Bronchus fibroblast of lung (primary cell): ENCODE results near the gene CD200. TPM values are rescaled to one million over a fixed set of nuclear protein-coding genes. Genes with fewer than 3 reads are reported as not detected.

Experiments used
- total RNA-seq: library from RNA; depleted of rRNA; stranded (reverse); fragments of >200 nt; gene quantifications from 2 replicates; pipeline ENCODE4 v1.2.3, GENCODE V29; 2015

CD200 gene, protein sequence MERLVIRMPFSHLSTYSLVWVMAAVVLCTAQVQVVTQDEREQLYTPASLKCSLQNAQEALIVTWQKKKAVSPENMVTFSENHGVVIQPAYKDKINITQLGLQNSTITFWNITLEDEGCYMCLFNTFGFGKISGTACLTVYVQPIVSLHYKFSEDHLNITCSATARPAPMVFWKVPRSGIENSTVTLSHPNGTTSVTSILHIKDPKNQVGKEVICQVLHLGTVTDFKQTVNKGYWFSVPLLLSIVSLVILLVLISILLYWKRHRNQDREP
- 3.0 and 5.0 TPM in 2 replicates for total RNA-seq

DNA sequence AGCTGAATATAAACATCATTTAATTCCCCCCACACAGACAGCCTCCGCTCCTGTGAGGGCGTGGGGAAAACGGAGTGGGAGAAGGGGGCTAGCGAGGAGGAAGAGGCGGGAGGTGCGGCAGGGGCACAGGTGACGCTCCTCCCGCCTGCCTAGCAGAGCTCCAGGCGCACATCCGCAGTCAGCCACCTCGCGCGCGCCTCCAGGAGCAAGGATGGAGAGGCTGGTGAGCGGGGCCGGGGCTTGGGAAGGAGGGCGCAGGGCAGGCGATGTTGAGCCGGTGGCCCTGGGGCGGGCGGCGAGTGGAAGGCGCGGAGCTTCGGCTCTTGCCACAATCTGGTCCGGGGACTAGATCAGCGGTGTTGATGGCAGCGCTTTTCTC, at the start of gene CD200:
CD200 (plus strand) TSS at position 155 of the 379 bp plus-strand sequence; CDS start at position 212, 57 bp downstream.

DNA sequence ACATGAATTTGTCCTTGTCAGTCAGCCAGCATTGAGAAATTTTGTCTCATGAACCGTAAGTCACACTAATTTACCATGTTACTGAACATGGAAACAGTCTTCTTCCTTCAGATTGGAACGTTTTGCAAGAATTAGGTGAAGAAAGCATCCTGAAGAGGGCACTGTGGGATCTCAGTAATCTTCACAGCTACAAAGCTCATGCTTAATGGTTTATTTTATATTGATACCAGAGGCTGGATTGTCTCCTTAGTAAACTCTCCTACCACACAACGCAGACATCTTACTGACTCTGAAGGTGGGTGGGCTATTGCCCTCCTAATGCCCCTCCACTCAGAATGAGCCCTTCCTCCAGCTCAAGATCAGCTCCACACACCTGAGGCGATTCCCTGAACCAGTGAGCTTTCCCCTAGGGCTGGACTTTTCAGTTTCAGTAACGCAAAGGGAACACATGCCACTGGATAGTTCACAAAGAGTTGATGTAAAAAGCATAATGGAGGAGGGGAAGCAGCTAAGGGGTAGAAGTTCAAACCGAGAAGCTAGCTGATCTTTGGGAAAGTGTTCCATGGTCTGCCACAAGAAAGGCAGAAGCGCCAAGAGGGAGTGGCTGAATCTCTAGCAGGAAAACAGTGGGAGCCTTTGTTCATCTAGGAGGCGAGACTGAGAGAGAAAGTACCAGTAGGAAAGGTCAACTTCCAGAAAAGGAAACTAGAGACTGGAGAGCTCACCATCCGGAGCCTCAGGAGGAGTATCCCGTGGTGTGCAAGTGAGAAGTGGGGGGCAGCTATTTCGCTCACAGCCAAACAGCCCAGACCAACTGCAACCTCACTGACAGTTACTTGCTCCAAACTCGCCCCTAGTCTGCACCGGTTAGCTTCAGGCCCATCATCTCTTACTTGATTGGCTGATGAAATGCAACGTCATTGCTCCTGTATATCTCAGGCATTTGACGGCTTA, 39.3 kb upstream of the CD200 start, which contains the start of gene SLC9C1:
SLC9C1 (minus strand) TSS at position 849 of the 954 bp plus-strand sequence. CDS start 7,425 bp downstream, outside the sequence.

Other genes with a start within 250 kb of the CD200 start
- 1.6 and 2.5 TPM in 2 replicates for gene C3orf52, start 246.8 kb upstream of the CD200 start, total RNA-seq
- not detected in 2 replicates for gene GCSAM, start 199.9 kb upstream of the CD200 start, total RNA-seq
- gene SLC9C1, start 38.9 kb upstream of the CD200 start, total RNA-seq = under 0.01 TPM in 1 of 2 replicates, not detected in the other
- not detected in 2 replicates for gene BTLA, start 166.3 kb downstream of the CD200 start, total RNA-seq
- gene ATG3, start 228.8 kb downstream of the CD200 start, total RNA-seq = 69.3 and 83.4 TPM in 2 replicates
- gene SLC35A5, start 228.9 kb downstream of the CD200 start, total RNA-seq = 16.5 and 18.7 TPM in 2 replicates